Activated CD4-positive, alpha-beta T cell treated with anti-CD3 and anti-CD28 coated beads, Interleukin-2, amount 50 U/mL, for 48 hours (primary cell): ENCODE measurements around the gene TSHZ1.

ENCODE experiments used
- DNase-seq, 2 experiments: peaks; one replicate each; pipeline ENCODE4 v3.0.0-alpha.2; 2020

TSHZ1 gene

DNA sequence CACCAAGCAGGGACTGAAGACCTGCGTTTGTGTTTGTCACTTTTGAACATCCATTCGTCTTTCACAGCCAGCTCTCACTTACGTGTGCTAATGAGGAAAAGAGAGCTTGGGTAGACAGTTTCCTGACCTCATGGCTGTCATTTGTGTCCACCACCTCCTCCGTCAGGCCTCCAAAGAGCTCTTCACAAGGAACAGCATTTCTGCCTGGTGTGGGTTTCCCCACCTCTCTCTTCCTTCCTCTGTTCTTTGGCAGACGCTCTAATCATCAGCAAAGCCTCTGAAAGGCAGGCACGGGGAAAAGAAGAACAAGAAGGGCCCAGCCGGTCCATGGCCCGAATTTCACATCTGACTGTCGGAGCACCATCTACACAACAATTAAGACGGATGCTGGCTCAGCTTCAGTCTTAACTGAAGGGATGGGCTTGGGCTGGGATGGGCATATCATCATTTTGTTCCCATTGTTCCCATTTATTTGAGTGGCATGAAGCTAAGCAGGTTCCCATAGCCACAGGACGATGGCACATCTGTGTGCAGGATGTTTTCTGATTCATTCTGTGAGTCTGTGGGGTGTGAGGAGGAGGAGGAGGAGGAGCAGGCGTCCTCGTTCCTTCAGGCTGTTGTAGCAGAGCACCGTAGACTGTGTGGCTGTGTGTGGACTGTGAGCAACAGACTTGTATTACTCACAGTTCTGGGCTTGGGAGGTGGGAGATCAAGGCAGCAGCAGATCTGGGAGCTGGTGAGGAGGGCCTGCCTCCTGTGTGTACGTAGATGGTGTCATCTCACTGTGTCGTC lies 66.4 kb downstream of the TSHZ1 start:
- peak in 1 of 2 experiments; percentile 7 for DNase-seq

GRCh38 chr18:75277610-75277928 lies 67.0 kb downstream of the TSHZ1 start:
- no peak for DNase-seq

DNA sequence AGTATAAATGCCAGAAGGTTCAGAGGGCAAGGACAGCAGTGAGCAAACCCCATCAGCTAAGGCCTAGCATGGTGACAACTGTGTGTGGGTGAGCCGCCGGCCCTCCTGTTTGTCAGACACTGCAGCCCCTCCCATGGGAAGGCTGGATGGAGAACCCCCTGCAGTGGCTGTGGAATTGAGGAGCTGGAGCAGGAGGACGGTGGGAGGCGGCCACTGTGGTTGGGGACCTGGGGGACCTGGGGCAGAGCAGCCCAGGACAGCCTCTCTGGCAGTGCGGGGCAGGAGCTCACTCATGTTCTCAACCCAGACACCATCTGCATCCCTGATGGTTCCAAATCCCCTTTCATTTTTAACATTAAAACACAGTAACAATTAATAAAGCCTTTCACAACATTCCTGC lies 68.8 kb downstream of the TSHZ1 start:
- DNase-seq = no peak

DNA sequence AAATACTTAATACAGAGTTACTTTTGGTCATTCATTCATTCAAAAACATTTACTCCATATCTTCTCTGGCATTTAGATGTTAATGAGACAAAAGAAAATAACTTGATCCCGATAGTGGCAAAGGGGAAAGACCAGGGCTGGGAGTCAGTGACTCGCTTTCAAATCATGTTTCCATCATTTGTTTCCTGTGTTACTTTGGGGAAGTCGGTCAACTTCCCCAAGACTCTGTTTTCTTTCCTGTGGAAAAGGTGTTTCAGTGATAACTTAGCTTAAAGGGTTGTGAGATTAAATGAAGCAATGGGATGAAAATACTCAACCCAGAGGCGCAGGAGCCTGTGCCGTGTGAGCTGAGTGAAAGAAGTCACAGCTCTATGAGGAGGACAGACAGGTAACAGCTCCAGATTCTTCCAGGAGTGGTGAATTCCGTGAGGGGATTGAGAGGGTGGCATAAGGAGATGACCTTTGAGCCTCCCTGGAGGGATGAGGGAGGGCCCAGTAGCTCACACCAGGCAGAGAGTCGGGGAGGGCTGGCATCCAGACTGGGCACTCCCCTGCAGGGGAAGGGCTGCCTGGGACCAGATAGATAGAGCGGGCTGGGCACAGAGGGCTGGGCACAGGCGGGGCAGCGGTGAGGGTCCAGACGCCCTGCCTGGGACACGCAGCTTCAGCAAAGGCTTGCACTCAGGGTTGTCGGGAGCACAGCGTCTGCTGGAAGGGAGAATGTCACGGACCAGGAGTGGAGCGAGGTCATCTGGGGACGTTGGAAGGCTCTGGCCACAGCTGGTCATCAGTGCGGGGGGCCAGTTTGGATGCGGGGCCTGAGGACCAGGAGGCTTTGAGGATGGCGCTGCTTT lies 70.1 kb downstream of the TSHZ1 start:
- no peak for DNase-seq

- DNase-seq = no peak
Measured at GRCh38 chr18:75282746-75283145, 72.1 kb downstream of the TSHZ1 start.

- no peak for DNase-seq
Measured at GRCh38 chr18:75283731-75284130, 73.1 kb downstream of the TSHZ1 start.

DNA sequence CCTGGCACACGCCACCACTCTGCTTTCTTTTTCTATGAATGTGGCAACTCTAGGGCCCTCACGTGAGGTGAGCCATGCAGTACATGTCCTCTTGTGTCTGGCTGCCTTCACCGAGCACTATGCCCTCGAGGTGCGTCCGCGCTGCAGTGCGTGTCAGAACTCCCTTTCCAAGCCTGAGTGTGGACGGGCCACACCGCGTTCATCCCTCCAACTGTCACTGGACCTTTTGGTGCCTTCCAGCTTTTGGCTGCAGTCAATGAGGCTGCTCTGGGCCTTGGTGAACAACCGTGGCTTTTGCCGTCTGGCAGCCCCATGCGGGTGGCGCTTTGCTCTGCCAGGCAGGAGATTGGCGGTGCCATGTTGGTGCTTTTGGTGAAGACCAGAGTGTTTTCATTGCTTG lies 74.0 kb downstream of the TSHZ1 start:
- DNase-seq = no peak

DNA sequence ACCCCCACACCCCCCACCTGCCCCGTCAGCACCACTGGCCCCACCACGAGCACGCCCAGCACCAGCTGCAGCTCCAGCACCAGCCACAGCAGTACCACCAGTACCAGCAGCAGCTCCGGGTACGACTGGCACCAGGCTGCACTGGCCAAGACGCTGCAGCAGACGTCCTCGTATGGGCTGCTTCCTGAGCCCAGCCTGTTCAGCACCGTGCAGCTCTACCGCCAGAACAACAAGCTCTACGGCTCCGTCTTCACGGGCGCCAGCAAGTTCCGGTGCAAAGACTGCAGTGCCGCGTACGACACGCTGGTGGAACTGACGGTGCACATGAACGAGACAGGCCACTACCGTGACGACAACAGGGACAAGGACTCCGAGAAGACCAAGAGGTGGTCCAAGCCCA lies 75.3 kb downstream of the TSHZ1 start:
- no peak for DNase-seq

- DNase-seq = no peak
Measured at GRCh38 chr18:75287006-75287405, 76.4 kb downstream of the TSHZ1 start.

DNA sequence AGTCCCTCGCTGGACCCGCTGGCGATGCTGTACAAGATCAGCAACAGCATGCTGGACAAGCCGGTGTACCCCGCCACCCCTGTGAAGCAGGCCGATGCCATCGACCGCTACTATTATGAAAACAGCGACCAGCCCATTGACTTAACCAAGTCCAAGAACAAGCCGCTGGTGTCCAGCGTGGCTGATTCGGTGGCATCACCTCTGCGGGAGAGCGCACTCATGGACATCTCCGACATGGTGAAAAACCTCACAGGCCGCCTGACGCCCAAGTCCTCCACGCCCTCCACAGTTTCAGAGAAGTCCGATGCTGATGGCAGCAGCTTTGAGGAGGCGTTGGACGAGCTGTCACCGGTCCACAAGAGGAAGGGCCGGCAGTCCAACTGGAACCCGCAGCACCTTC lies 77.1 kb downstream of the TSHZ1 start:
- no peak for DNase-seq

DNA sequence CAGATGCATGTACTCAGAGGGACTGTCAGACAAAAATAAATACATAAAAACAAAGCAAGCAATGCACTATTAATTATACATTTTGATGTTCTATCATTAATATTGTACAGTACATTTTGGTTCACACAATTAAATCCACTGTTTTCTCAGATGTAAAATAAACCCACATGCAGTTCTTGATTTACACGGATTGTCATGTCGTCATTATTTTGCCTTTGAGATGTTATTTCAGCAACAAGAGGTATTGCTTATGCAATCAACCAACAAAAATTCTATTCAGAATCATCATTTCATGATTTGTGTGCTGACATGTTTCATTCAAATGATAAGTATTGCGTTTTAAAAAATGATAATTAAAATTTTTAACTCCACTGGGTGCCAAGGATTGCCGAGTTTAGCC lies 79.2 kb downstream of the TSHZ1 start:
- no peak for DNase-seq

GRCh38 chr18:75290737-75291358 lies 80.3 kb downstream of the TSHZ1 start:
- DNase-seq = no peak

DNA sequence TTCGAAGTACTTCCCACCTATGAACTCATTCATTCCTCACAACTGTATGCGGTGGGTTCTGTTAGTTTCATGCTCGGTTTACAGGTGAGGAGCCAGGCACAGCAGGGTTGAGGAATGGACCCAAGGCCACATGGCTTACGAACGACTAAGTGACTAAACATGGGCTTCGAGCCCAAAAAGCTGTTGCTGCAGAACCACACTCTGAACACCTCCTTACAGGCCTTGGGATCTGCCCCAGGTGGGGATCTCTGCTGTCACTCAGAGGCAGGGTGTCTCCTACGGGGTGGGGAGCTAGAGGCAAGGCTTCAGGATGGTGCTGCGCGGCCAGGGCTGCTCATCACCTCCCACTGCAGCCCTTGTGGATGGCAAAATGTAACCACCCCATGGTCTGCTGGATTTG lies 80.9 kb downstream of the TSHZ1 start:
- DNase-seq = no peak

DNA sequence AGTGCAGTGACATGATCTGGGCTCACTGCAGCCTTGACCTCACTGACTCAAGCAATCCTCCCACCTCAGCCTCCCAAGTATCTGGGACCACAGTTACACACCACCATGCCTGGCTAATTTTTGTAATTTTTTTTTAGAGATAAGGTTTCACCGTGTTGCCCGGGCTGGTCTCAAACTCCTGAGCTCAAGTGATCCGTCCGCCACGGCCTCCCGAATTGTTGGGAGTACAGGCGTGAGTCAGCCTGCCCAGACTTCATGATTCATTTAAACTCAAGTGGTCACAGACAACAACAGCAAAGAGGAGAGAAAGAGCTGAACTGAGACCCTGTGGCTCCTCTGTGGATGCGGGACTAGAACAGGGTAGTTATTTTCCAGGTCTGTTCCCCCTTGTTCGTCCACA lies 83.0 kb downstream of the TSHZ1 start:
- DNase-seq = no peak

DNA sequence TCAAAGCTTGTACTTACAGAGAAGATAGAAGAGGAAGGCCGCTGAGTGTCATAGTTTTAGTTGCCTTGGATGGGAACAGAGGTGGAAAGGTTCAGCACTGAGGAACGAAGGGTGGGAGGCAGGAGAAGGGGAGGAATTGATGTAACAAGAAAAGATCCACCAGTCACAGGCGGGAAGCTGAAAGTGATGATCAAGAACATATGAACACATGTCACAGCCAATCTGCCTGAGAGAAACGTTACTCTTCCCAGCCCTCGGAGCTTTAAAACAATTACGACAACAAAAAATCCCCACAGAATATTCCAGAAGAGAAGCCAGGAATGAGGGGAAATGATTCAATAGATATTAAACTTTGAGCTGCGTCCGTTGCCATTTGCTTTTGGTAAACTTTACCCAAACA lies 87.1 kb downstream of the TSHZ1 start:
- DNase-seq = no peak

DNA sequence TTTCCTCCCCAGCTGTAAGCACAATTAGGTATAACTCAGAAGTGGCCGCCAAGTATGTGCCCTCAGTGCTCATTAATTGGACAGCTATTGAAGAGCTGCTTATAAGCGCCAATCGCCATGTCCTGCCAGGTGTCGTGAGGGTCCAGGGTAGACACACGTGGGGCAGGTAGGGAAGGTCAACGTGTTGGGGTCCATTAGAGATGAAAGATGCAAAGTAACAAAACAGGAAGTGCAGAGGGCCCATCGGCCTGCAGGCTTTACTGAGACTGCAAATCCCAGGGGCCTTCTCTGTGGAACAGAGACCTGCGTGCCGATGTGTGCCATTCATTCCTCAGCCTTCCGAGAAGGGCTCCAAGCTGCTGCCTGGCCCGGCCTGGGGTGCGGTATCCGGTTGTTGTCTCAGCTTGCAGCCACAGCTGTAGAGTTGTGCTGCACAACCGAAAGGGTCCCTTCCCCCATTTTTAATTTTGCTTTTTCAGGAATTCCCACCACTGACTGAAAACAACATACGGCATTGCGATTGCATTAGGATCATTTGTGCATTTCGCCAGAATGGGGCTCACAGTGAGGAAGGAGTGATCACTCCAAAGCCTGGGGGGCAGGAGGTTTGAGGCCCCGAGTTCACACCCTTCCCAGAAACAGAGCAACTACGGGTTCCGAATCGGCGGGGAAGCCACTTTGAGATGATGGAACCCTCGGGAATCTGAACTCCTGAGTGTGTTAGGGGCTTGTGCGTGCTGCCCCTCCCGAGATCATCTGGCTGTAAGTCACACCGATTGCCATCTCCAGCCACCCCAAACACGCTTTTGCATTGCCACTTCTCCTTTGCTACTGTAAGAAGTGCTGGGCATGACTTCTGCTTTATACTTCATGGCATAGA lies 94.3 kb downstream of the TSHZ1 start:
- no peak for DNase-seq

DNA sequence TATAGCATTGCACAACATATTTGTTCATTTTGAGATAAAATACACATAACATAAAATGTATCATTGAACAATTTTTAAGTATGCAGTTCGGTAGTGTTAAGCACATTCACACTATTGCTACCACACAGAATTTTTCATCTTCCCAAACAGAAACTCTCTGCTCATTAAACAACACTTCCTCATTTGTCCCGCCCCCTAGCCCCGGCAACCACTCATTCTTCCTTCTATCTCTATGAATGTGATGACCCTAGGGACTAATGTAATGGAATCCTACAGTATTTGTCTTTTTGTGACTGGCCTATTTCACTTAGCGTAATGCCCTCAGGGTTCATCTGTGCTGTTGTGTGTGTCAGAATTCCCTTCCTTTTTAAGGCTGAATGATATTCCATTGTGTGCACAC lies 95.4 kb downstream of the TSHZ1 start:
- DNase-seq = no peak

DNA sequence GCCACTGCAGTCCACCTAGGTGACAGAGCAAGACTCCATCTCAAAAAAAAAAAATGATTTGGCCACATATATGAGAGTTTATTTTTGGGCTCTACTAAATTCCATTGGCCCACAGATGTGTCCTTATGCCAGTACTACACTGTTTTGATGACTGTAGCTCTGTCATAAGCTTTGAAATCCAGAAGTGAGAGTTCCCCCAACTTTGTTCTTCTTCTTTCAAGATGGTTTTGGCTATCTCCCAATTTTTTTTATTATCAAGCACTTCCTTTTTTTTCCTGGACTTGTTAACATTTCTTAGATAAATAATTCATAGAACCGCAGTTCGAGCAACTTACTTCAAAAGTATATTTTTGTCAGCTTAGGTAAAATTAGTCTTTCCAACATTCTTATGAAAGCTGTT lies 96.9 kb downstream of the TSHZ1 start:
- DNase-seq = no peak

GRCh38 chr18:75309564-75309963 lies 99.0 kb downstream of the TSHZ1 start:
- no peak for DNase-seq

GRCh38 chr18:75314117-75314516 lies 103.5 kb downstream of the TSHZ1 start:
- no peak for DNase-seq

DNA sequence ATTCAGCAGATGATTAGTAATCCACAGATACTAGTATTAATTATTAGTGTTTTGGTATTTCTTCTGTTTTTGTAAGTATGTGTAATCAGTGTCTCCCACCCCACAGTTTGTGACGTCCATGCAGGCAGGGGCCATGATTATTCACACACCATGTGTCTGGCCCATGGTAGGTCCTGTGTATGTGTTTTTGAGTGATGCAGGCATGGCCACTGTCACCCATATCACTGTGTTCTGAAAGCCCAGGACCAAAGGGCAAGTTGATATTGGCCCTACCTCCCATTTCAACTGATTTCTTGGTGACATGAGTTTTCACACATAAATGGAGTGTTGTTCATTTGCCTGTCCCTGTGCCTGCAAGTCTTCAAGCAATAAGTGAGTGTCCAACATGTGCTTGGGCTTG lies 104.0 kb downstream of the TSHZ1 start:
- no peak for DNase-seq

- DNase-seq = no peak
Measured at GRCh38 chr18:75316223-75316622, 105.6 kb downstream of the TSHZ1 start.

DNA sequence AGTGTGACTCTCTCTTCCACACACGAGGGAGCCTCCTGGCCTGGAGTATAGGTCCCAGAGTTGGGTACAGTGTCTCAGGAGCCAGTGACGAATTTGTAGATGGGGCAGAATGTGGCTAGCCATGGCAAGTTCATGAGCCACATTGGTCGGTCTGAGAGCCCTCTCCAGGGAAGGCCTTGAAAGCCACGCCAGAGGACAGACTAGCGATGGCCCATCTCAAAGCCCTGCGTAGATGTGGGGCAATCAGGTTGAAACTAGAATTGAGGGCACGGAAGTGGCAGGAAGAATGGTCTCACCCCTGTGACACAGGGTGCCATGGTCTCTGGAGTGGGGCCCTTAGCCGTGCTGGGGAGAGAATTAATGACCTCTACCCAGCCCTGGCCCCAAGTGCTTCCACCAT lies 106.2 kb downstream of the TSHZ1 start:
- DNase-seq = no peak
